ENCODE measurements around the gene KPNA5. TPM values are rescaled to one million over a fixed set of nuclear protein-coding genes. Genes with fewer than 3 reads are reported as not detected.
"Not testable (repeated sequence)": the region's sequence is repeated elsewhere in the genome, so short reads cannot be mapped to it uniquely, and the experiment has no call there.

KPNA5 gene
- total and polyA plus RNA-seq, 4 donors, result 2.2 to 34.3 (median 7.3) TPM

DNA sequence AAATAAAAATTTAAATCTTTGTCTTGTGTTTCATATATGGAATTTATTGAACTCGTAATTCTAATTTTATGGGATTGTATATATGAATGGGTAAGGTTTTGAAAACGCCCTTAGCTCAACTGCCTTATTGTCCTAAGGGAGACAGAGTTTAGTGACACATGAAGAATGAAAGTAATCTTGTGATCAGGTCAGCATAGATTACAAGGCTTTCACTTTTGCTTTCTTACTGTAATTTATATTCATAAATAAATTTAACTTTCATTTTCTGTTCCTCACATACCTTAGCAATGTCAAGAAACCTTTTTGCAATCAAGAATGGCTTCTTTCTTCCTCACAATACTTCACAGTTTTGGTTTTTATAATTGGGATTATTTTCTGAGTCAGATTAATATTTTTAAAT is 14.4 kb downstream of the KPNA5 start:
- H3K27me3 ChIP-seq (ENCODE audit: control insufficient read depth in 3 of 3, insufficient read depth in 3 of 3, low read length in 2 of 3), result no peaks in the 10 kb centered on the region
- ATAC-seq (ENCODE audit: insufficient read depth, low FRiP score) (no peak), DNase-seq (no peak)
- H3K4me1 ChIP-seq (ENCODE audit: control insufficient read depth in 5 of 5, insufficient read depth in 5 of 5, low read length in 5 of 5), result no peaks in the 10 kb centered on the region
- H3K9ac ChIP-seq (ENCODE audit: insufficient read depth in 1 of 2, low read length in 2 of 2), result no peak overlapping the region
- no peak overlapping the region for H3K4me3 ChIP-seq
- no peaks in the 10 kb centered on the region for H3K9me3 ChIP-seq (ENCODE audit: control insufficient read depth in 4 of 4, insufficient read depth in 3 of 4, low read length in 3 of 4)
- 67 to 73% methylated on average over 2 of the region's 2 CpGs for WGBS, 2 donors
- peaks cover 0 to 15% (median 14%) of the 10 kb centered on the region in 4 donors for H3K36me3 ChIP-seq (ENCODE audit: control insufficient read depth in 4 of 4, insufficient read depth in 4 of 4, low read length in 4 of 4)
- no peak overlapping the region for H3K27ac ChIP-seq (ENCODE audit: low read depth in 1 of 2, low read length in 1 of 2)
- no peak for TF ChIP-seq CTCF (IDR thresholded peaks at IDR 0.05; ENCODE audit: control extremely low read depth, extremely low read depth)

- no peak overlapping the region for H3K27ac ChIP-seq (ENCODE audit: low read depth in 1 of 2, low read length in 1 of 2)
- no peak overlapping the region for H3K4me3 ChIP-seq
- peaks cover 2 to 25% (median 15%) of the 10 kb centered on the region in 4 donors for H3K36me3 ChIP-seq (ENCODE audit: control insufficient read depth in 4 of 4, insufficient read depth in 4 of 4, low read length in 4 of 4)
- H3K9me3 ChIP-seq (ENCODE audit: control insufficient read depth in 4 of 4, insufficient read depth in 3 of 4, low read length in 3 of 4), result no peaks in the 10 kb centered on the region
- no peak overlapping the region for H3K9ac ChIP-seq (ENCODE audit: insufficient read depth in 1 of 2, low read length in 2 of 2)
- DNase-seq, result no peak
- H3K4me1 ChIP-seq (ENCODE audit: control insufficient read depth in 5 of 5, insufficient read depth in 5 of 5, low read length in 5 of 5), result no peaks in the 10 kb centered on the region
- no peaks in the 10 kb centered on the region for H3K27me3 ChIP-seq (ENCODE audit: control insufficient read depth in 3 of 3, insufficient read depth in 3 of 3, low read length in 2 of 3)
- ATAC-seq (ENCODE audit: insufficient read depth, low FRiP score), result no peak
- TF ChIP-seq CTCF (IDR thresholded peaks at IDR 0.05; ENCODE audit: control extremely low read depth, extremely low read depth), result no peak
Observed at GRCh38 chr6:116697480-116697879, 16.5 kb downstream of the KPNA5 start.

DNA sequence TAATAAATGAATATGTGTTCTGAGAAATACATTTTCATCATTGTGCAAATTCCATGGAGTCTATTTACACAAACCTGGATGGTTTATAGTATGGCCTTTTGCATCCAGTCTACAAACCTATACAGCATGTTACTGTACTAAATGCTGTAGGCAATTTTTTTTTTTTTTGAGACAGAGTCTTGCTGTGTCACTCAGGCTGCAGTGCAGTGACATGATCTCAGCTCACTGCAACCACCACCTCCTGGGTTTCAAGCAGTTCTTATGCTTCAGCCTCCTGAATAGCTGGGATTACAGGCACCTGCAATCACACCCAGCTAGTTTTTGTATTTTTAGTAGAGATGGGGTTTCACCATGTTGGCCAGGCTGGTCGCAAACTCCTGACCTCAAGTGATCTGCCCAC is 22.9 kb downstream of the KPNA5 start:
- not testable (repeated sequence) for H3K27me3 ChIP-seq (ENCODE audit: control insufficient read depth in 3 of 3, insufficient read depth in 3 of 3, low read length in 2 of 3); H3K4me1 ChIP-seq (ENCODE audit: control insufficient read depth in 5 of 5, insufficient read depth in 5 of 5, low read length in 5 of 5); H3K9ac ChIP-seq (ENCODE audit: insufficient read depth in 1 of 2, low read length in 2 of 2); DNase-seq; H3K9me3 ChIP-seq (ENCODE audit: control insufficient read depth in 4 of 4, insufficient read depth in 3 of 4, low read length in 3 of 4); ATAC-seq (ENCODE audit: insufficient read depth, low FRiP score); H3K27ac ChIP-seq (ENCODE audit: low read depth in 1 of 2, low read length in 1 of 2); H3K4me3 ChIP-seq
- H3K36me3 ChIP-seq (ENCODE audit: control insufficient read depth in 4 of 4, insufficient read depth in 4 of 4, low read length in 4 of 4), result peaks cover 6 to 36% (median 14%) of the 10 kb centered on the region in 4 donors
- 100% methylated on average over 1 of the region's 1 CpG for WGBS, 2 donors

DNA sequence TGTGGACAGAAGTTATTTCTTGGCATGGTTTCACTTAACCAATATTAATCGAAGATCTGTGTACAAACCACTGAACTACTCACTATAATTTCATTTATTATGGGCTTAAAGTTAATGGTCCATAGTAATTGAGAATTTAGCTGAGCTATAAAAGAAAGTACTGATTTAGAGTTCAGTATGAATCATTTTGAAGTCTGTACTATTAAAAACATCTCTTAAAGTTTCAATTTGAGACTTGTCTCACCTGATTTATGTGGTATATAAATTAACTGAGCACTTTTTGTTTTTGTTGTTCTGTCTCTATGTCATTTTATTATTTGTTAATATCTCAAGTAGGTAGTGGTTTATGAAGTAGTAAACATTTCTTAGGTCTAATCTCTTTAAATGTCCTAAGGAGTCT is 24.9 kb downstream of the KPNA5 start:
- TF ChIP-seq CTCF (IDR thresholded peaks at IDR 0.05; ENCODE audit: control extremely low read depth, extremely low read depth), result no peak
- Histone ChIP-seq H3K27me3 (ENCODE audit: control insufficient read depth in 3 of 3, insufficient read depth in 3 of 3, low read length in 2 of 3) (no peaks in the 10 kb centered on the region), H3K27ac (ENCODE audit: low read depth in 1 of 2, low read length in 1 of 2) (no peak overlapping the region), H3K9ac (ENCODE audit: insufficient read depth in 1 of 2, low read length in 2 of 2) (no peak overlapping the region), H3K9me3 (ENCODE audit: control insufficient read depth in 4 of 4, insufficient read depth in 3 of 4, low read length in 3 of 4) (no peaks in the 10 kb centered on the region), H3K36me3 (ENCODE audit: control insufficient read depth in 4 of 4, insufficient read depth in 4 of 4, low read length in 4 of 4) (peaks cover 0 to 27% (median 11%) of the 10 kb centered on the region in 4 donors), H3K4me1 (ENCODE audit: control insufficient read depth in 5 of 5, insufficient read depth in 5 of 5, low read length in 5 of 5) (no peaks in the 10 kb centered on the region), H3K4me3 (no peak overlapping the region)
- DNase-seq (no peak), ATAC-seq (ENCODE audit: insufficient read depth, low FRiP score) (no peak)
- 80 to 95% methylated on average over 1 of the region's 1 CpG for WGBS, 2 donors

Data from lung (tissue), 12 donors.